D721Med (cell line): ENCODE results near the gene DIP2C.
"Not testable (repeated sequence)": the region's sequence is repeated elsewhere in the genome, so short reads cannot be mapped to it uniquely, and the experiment has no call there.

Experiments used
- DNase-seq: peaks from one replicate; pipeline ENCODE4 v3.0.0; 2011; ENCODE audit warnings: low spot score; ENCODE audit not compliant: insufficient read length
- FAIRE-seq: peaks from 2 replicates; lab custom pipeline; 2011; peaks lifted over from hg19 to GRCh38; lab: Jason Lieb, UNC
- CTCF ChIP-seq: IDR thresholded peaks from 2 replicates; pipeline ENCODE4 v1.5.1; 2012; ENCODE audit warnings: mild to moderate bottlenecking, control low read depth; ENCODE audit not compliant: insufficient read depth; ENCODE audit errors: missing control alignments

DIP2C gene

GRCh38 chr10:324593-324992 is 364.9 kb downstream of the DIP2C start:
- FAIRE-seq = no peak
- DNase-seq = no peak
- no peak for TF ChIP-seq CTCF

- FAIRE-seq = no peak
- no peak for TF ChIP-seq CTCF
- DNase-seq = no peak
These were observed 365.7 kb downstream of the DIP2C start for GRCh38 chr10:323651-324293.

GRCh38 chr10:323046-323445 is 366.4 kb downstream of the DIP2C start:
- DNase-seq, FAIRE-seq: not testable (repeated sequence)

GRCh38 chr10:320771-321170 is 368.7 kb downstream of the DIP2C start:
- FAIRE-seq (no peak), DNase-seq (no peak)
- TF ChIP-seq CTCF = no peak

- TF ChIP-seq CTCF = no peak
- DNase-seq (no peak), FAIRE-seq (no peak)
These were observed 371.5 kb downstream of the DIP2C start for GRCh38 chr10:317926-318325.

GRCh38 chr10:317271-317769 is 372.1 kb downstream of the DIP2C start:
- DNase-seq (no peak), FAIRE-seq (no peak)
- TF ChIP-seq CTCF = no peak

GRCh38 chr10:316390-316789 is 373.1 kb downstream of the DIP2C start:
- no peak for FAIRE-seq
- no peak for TF ChIP-seq CTCF
- no peak for DNase-seq

- no peak for FAIRE-seq
- no peak for TF ChIP-seq CTCF
- DNase-seq = no peak
These were observed 374.6 kb downstream of the DIP2C start for GRCh38 chr10:314871-315270.
